Esophagus muscularis mucosa (tissue), 4 donors: ENCODE data around the gene ASF1B. TPM values are rescaled to one million over a fixed set of nuclear protein-coding genes. Genes with fewer than 3 reads are reported as not detected.

Source experiments
- DNase-seq: peaks from one replicate; pipeline ENCODE4 v3.0.0-alpha.2; 2017; ENCODE audit errors: extremely low spot score
- H3K27ac ChIP-seq, 4 donors: fragments of 200-600 bp; sonication (generic); replicated peaks in 1 of 4; 1 replicate in 3 of 4; 2 replicates in 1 of 4; pipeline ENCODE4 v1.5.1; 2016 to 2019; ENCODE audit warnings: mild to moderate bottlenecking in 1 of 4
- H3K27me3 ChIP-seq, 4 donors: fragments of 200-600 bp; sonication (generic); one replicate each; pipeline versions ENCODE4 v1.5.1 to v1.6.0; 2016 to 2019
- H3K36me3 ChIP-seq, 4 donors: fragments of 200-600 bp; sonication (generic); one replicate each; pipeline ENCODE4 v1.5.1; 2016 to 2019
- H3K4me1 ChIP-seq, 4 donors: fragments of 200-600 bp; sonication (generic); one replicate each; pipeline ENCODE4 v1.5.1; 2016 to 2019
- H3K4me3 ChIP-seq, 4 donors: fragments of 200-600 bp; sonication (generic); 1 replicate in 2 of 4; 2 replicates in 2 of 4; pipeline ENCODE4 v1.5.1; 2016 to 2019; ENCODE audit warnings: mild to moderate bottlenecking in 4 of 4, moderate library complexity in 1 of 4
- H3K9me3 ChIP-seq, 4 donors: fragments of 200-600 bp; sonication (generic); 1 replicate in 3 of 4; 2 replicates in 1 of 4; pipeline ENCODE4 v1.5.1; 2016 to 2019
- CTCF ChIP-seq, 3 experiments: fragments of 200-600 bp in 2 of 3; fragments of 450-650 bp in 1 of 3; sonication (generic) in 2 of 3; IDR thresholded peaks; one replicate each; pipeline ENCODE4 v1.5.1; 2017 to 2019; ENCODE audit warnings: antibody characterized with exemption in 3 of 3, mild to moderate bottlenecking in 2 of 3, moderate library complexity in 1 of 3
- EP300 ChIP-seq: sonication (generic); formaldehyde crosslinking; IDR thresholded peaks from one replicate; pipeline ENCODE4 v1.6.1; 2017; ENCODE audit warnings: antibody characterized with exemption
- POLR2A ChIP-seq: fragments of 450-650 bp; IDR thresholded peaks from one replicate; pipeline ENCODE4 v1.6.1; 2017; ENCODE audit warnings: antibody characterized with exemption, moderate library complexity, mild to moderate bottlenecking, low read depth
- POLR2AphosphoS5 ChIP-seq, 2 donors: sonication (generic); formaldehyde crosslinking; IDR thresholded peaks; one replicate each; pipeline ENCODE4 v1.6.1; 2017; ENCODE audit warnings: antibody characterized with exemption in 2 of 2
- WGBS: methylation state at CpG from one replicate; pipeline ENCODE4 v1.1.5; 2018; 5-methylcytosine and 5-hydroxymethylcytosine counted together
- intact Hi-C: fragments of 100-400 bp; cut with DNase I; formaldehyde crosslinking; loops from one replicate; pipeline ENCODE4 v1.15.1; 2023
- total RNA-seq, 4 donors: library from RNA; depleted of rRNA; stranded (reverse); fragments of >200 nt; gene quantifications; one replicate each; pipeline versions ENCODE4 v1.1.0 to v1.2.1, GENCODE V29; 2016

ASF1B gene
- total RNA-seq, 4 donors from 2014 or later = 0.63 to 1.3 (median 0.65) TPM; not detected in 1

GRCh38 chr19:14103310-14103709 lies 33.1 kb downstream of the ASF1B start:
- TF ChIP-seq POLR2AphosphoS5 (IDR thresholded peaks at IDR 0.05) (no peak), EP300 (no peak), CTCF (IDR thresholded peaks at IDR 0.05) (no peak), POLR2A (no peak)
- intact Hi-C loops = no loop called here
- Histone ChIP-seq H3K4me3 (no peak overlapping the region), H3K36me3 (peaks cover 64 to 93% (median 85%) of the 10 kb centered on the region in 4 donors), H3K9me3 (no peaks in the 10 kb centered on the region), H3K27me3 (no peaks in the 10 kb centered on the region), H3K27ac (no peak overlapping the region), H3K4me1 (peaks cover 16 to 25% (median 20%) of the 10 kb centered on the region in 4 donors)
- no peak for DNase-seq
- 80% methylated on average over 1 of the region's 1 CpG for WGBS

GRCh38 chr19:14102756-14103155 lies 33.6 kb downstream of the ASF1B start:
- no peaks in the 10 kb centered on the region for H3K27me3 ChIP-seq
- H3K27ac ChIP-seq = no peak overlapping the region
- peaks cover 67 to 99% (median 91%) of the 10 kb centered on the region in 4 donors for H3K36me3 ChIP-seq
- TF ChIP-seq EP300 (no peak), POLR2A (no peak), CTCF (IDR thresholded peaks at IDR 0.05) (no peak), POLR2AphosphoS5 (IDR thresholded peaks at IDR 0.05) (no peak)
- H3K4me1 ChIP-seq = peaks cover 10 to 20% (median 15%) of the 10 kb centered on the region in 4 donors
- 94% methylated on average over 8 of the region's 10 CpGs for WGBS
- no peaks in the 10 kb centered on the region for H3K9me3 ChIP-seq
- H3K4me3 ChIP-seq = no peak overlapping the region
- intact Hi-C loops = no loop called here
- DNase-seq = no peak

- intact Hi-C loops = no loop called here
- H3K4me1 ChIP-seq = peaks cover 5 to 14% (median 10%) of the 10 kb centered on the region in 4 donors
- no peak overlapping the region for H3K27ac ChIP-seq
- no peaks in the 10 kb centered on the region for H3K9me3 ChIP-seq
- H3K4me3 ChIP-seq = no peak overlapping the region
- no peak for DNase-seq
- H3K27me3 ChIP-seq = no peaks in the 10 kb centered on the region
- no peak for TF ChIP-seq POLR2AphosphoS5 (IDR thresholded peaks at IDR 0.05)
- TF ChIP-seq CTCF (IDR thresholded peaks at IDR 0.05) = no peak
- TF ChIP-seq POLR2A = no peak
- TF ChIP-seq EP300 = no peak
- WGBS = 73% methylated on average over 10 of the region's 11 CpGs
- H3K36me3 ChIP-seq = peaks cover 72 to 100% (median 95%) of the 10 kb centered on the region in 4 donors
Observed at GRCh38 chr19:14102102-14102696, 34.2 kb downstream of the ASF1B start.

- Histone ChIP-seq H3K36me3 (peaks cover 72 to 99% (median 94%) of the 10 kb centered on the region in 4 donors), H3K27ac (no peak overlapping the region), H3K4me1 (peaks cover 0 to 14% (median 4%) of the 10 kb centered on the region in 4 donors), H3K27me3 (no peaks in the 10 kb centered on the region), H3K9me3 (no peaks in the 10 kb centered on the region), H3K4me3 (no peak overlapping the region)
- TF ChIP-seq CTCF (IDR thresholded peaks at IDR 0.05) (no peak), POLR2AphosphoS5 (IDR thresholded peaks at IDR 0.05) (no peak), POLR2A (no peak), EP300 (no peak)
- 80% methylated on average over 5 of the region's 6 CpGs for WGBS
- no peak for DNase-seq
- intact Hi-C loops = no loop called here
Observed at GRCh38 chr19:14101003-14101545, 35.3 kb downstream of the ASF1B start.
